Spleen (tissue), 11 donors: ENCODE data around the gene EXOSC5. TPM values are rescaled to one million over a fixed set of nuclear protein-coding genes. Genes with fewer than 3 reads are reported as not detected.
A peak's percentile ranks its signal among the peaks of the same experiment; 100 is the strongest.

Experiments used
- DNase-seq: peaks from one replicate; pipeline ENCODE4 v3.0.0-alpha.2; 2020
- H3K27ac ChIP-seq, 8 donors: fragments of 200-600 bp; sonication (generic) in 7 of 8; 1 replicate in 4 of 8; 2 replicates in 4 of 8; pipeline versions ENCODE4 v1.5.0 to v1.8.0; 2016 to 2021; ENCODE audit warnings: inconsistent platforms in 4 of 8, mild to moderate bottlenecking in 4 of 8, moderate library complexity in 1 of 8
- H3K27me3 ChIP-seq, 7 donors: fragments of 200-600 bp; sonication (generic) in 6 of 7; replicated peaks in 1 of 7; 1 replicate in 4 of 7; 2 replicates in 3 of 7; pipeline versions ENCODE4 v1.5.0 to v1.8.0; 2016 to 2021; ENCODE audit warnings: inconsistent platforms in 3 of 7, mild to moderate bottlenecking in 1 of 7
- H3K36me3 ChIP-seq, 6 donors: fragments of 200-600 bp; sonication (generic) in 5 of 6; 1 replicate in 4 of 6; 2 replicates in 2 of 6; pipeline versions ENCODE4 v1.5.0 to v1.8.0; 2016 to 2021; ENCODE audit warnings: inconsistent platforms in 2 of 6
- H3K4me1 ChIP-seq, 6 donors: fragments of 200-600 bp; sonication (generic) in 5 of 6; 1 replicate in 3 of 6; 2 replicates in 3 of 6; pipeline versions ENCODE4 v1.5.0 to v1.8.0; 2016 to 2021; ENCODE audit warnings: inconsistent platforms in 3 of 6
- H3K4me3 ChIP-seq, 8 donors: fragments of 200-600 bp; sonication (generic) in 7 of 8; 1 replicate in 4 of 8; 2 replicates in 4 of 8; pipeline versions ENCODE4 v1.5.0 to v1.8.0; 2016 to 2021; ENCODE audit warnings: inconsistent platforms in 4 of 8, mild to moderate bottlenecking in 4 of 8, moderate library complexity in 2 of 8
- H3K9me3 ChIP-seq, 8 donors: fragments of 200-600 bp; sonication (generic) in 7 of 8; 1 replicate in 4 of 8; 2 replicates in 4 of 8; pipeline versions ENCODE4 v1.5.0 to v1.8.0; 2016 to 2021; ENCODE audit warnings: inconsistent platforms in 4 of 8
- CTCF ChIP-seq, 11 experiments: fragments of 200-600 bp in 7 of 11; fragments of 450-650 bp in 4 of 11; sonication (generic) in 4 of 11; IDR thresholded peaks in 8 of 11; conservative IDR thresholded peaks in 3 of 11; 1 replicate in 7 of 11; 2 replicates in 4 of 11; pipeline versions ENCODE4 v1.4.0 to v1.8.0; 2016 to 2021; ENCODE audit warnings: antibody characterized with exemption in 11 of 11, inconsistent platforms in 4 of 11, mild to moderate bottlenecking in 1 of 11
- POLR2A ChIP-seq, 3 donors: fragments of 450-650 bp; IDR thresholded peaks; one replicate each; pipeline ENCODE4 v1.5.1; 2017; ENCODE audit warnings: antibody characterized with exemption in 3 of 3, mild to moderate bottlenecking in 1 of 3
- POLR2AphosphoS5 ChIP-seq, 3 donors: sonication (generic); formaldehyde crosslinking; IDR thresholded peaks; one replicate each; pipeline ENCODE4 v1.5.1; 2017; ENCODE audit warnings: antibody characterized with exemption in 3 of 3
- WGBS, 5 donors: extraction: QIAGEN DNeasy Blood & Tissue Kit in 3 of 5; methylation state at CpG; one replicate each; pipeline versions ENCODE4 v1.1.5 to v1.1.7; 2013 to 2018; 5-methylcytosine and 5-hydroxymethylcytosine counted together
- intact Hi-C: fragments of 100-400 bp; cut with DNase I; formaldehyde crosslinking; loops from one replicate; pipeline ENCODE4 v1.15.0; 2023; ENCODE audit warnings: low total_unique reads
- polyA plus RNA-seq, 3 donors: library from polyadenylated mRNA; stranded (reverse); fragments of 200-250 nt; gene quantifications; one replicate each; pipeline ENCODE4 v1.2.1, GENCODE V29; 2013
- total RNA-seq, 7 donors: library from RNA; depleted of rRNA in 3 of 7; stranded (reverse); fragments of >200 nt in 3 of 7; fragmentation: NEBNext Ultra II Directional in 4 of 7; extraction: Animal tissue kit (Norgen Biotek cat#: 25700) in 4 of 7; gene quantifications; one replicate each; pipeline versions ENCODE4 v1.1.0 to v1.2.1, GENCODE V29; 2016 to 2021
- donor health status: healthy with polysubstance abuse.
- donor health status: DM: no; HTN: no; CAD: no; lungs with moderate emphysema.
- donor health status: DM: no; HTN: no; CAD: no.
- donor health status: Bipolar disorder and iron deficiency.
- donor health status: healthy.
- donor health status: DM: no; HTN: no; CAD: no.
- donor health status: DM: yes; HTN: yes; CAD: no.

Gene EXOSC5
- total and polyA plus RNA-seq, 10 donors: 10.1 to 53.8 (median 16.8) TPM

- Histone ChIP-seq H3K9me3 (no peaks in the 10 kb centered on the region), H3K27me3 (no peaks in the 10 kb centered on the region), H3K36me3 (peaks cover 0 to 69% (median 51%) of the 10 kb centered on the region in 6 donors), H3K4me1 (peaks cover 15 to 71% (median 45%) of the 10 kb centered on the region in 6 donors), H3K4me3 (peak overlapping the region in 7 of 8 donors; percentile 20 to 67 (median 43)), H3K27ac (peak overlapping the region; percentile 48 to 93 (median 84))
- intact Hi-C loops: no loop called here
- no peak for DNase-seq
- WGBS, 5 donors: 22 to 53% (median 36%) methylated on average over 1 of the region's 1 CpG
- TF ChIP-seq CTCF (IDR thresholded peaks at IDR 0.05 in 8 of 11, conservative IDR thresholded peaks at IDR 0.05 in 3 of 11): no peak
- no peak for TF ChIP-seq POLR2A (IDR thresholded peaks at IDR 0.05)
- no peak for TF ChIP-seq POLR2AphosphoS5 (IDR thresholded peaks at IDR 0.05)
Observed at GRCh38 chr19:41428481-41428859, 31.3 kb upstream of the EXOSC5 start.

GRCh38 chr19:41427647-41428480 is 30.7 kb upstream of the EXOSC5 start:
- intact Hi-C loops: no loop called here
- 4 to 18% (median 11%) methylated on average over 20 to 23 of the region's 23 CpGs for WGBS, 5 donors
- Histone ChIP-seq H3K27me3 (no peaks in the 10 kb centered on the region), H3K9me3 (no peaks in the 10 kb centered on the region), H3K4me3 (peak overlapping the region in 7 of 8 donors; percentile 20 to 67 (median 43)), H3K4me1 (peaks cover 15 to 77% (median 45%) of the 10 kb centered on the region in 6 donors), H3K36me3 (peaks cover 0 to 69% (median 51%) of the 10 kb centered on the region in 6 donors), H3K27ac (peak overlapping the region; percentile 48 to 93 (median 84))
- peak in 2 of 3 donors; percentile 23 to 24 for TF ChIP-seq POLR2AphosphoS5 (IDR thresholded peaks at IDR 0.05)
- no peak for TF ChIP-seq POLR2A (IDR thresholded peaks at IDR 0.05)
- no peak for DNase-seq

GRCh38 chr19:41426952-41427646 is 29.9 kb upstream of the EXOSC5 start, which contains the start of gene B3GNT8:
TSS of gene B3GNT8 (minus strand) at chr19:41427374. CDS start at chr19:41426778, 596 bp downstream.
- intact Hi-C loops: no loop called here

More at GRCh38 chr19:41426952-41427646, 29.9 kb upstream of the EXOSC5 start, which contains the start of gene B3GNT8:
- peaks cover 15 to 84% (median 45%) of the 10 kb centered on the region in 6 donors for H3K4me1 ChIP-seq
- peaks cover 0 to 69% (median 55%) of the 10 kb centered on the region in 6 donors for H3K36me3 ChIP-seq
- H3K9me3 ChIP-seq: no peaks in the 10 kb centered on the region
- 19 to 32% (median 22%) methylated on average over 17 to 19 of the region's 19 CpGs for WGBS, 5 donors
- TF ChIP-seq CTCF (IDR thresholded peaks at IDR 0.05 in 8 of 11, conservative IDR thresholded peaks at IDR 0.05 in 3 of 11): no peak
- peak; percentile 64 to 85 (median 77) for TF ChIP-seq POLR2AphosphoS5 (IDR thresholded peaks at IDR 0.05)
- DNase-seq: peak; percentile 94
- H3K27ac ChIP-seq: peak within 1 kb of the TSS; percentile 48 to 93 (median 84)
- peak within 1 kb of the TSS; percentile 28 to 67 (median 42) for H3K4me3 ChIP-seq
- H3K27me3 ChIP-seq: no peaks in the 10 kb centered on the region
